Activated T-cell treated with anti-CD3 and anti-CD28 coated beads, Interleukin-2, amount 50 U/mL, for 48 hours (primary cell): ENCODE measurements around the gene VWA5B1.

Experiments used
- DNase-seq, 2 experiments: peaks; one replicate each; pipeline ENCODE4 v3.0.0-alpha.2; 2020

The VWA5B1 gene

DNA sequence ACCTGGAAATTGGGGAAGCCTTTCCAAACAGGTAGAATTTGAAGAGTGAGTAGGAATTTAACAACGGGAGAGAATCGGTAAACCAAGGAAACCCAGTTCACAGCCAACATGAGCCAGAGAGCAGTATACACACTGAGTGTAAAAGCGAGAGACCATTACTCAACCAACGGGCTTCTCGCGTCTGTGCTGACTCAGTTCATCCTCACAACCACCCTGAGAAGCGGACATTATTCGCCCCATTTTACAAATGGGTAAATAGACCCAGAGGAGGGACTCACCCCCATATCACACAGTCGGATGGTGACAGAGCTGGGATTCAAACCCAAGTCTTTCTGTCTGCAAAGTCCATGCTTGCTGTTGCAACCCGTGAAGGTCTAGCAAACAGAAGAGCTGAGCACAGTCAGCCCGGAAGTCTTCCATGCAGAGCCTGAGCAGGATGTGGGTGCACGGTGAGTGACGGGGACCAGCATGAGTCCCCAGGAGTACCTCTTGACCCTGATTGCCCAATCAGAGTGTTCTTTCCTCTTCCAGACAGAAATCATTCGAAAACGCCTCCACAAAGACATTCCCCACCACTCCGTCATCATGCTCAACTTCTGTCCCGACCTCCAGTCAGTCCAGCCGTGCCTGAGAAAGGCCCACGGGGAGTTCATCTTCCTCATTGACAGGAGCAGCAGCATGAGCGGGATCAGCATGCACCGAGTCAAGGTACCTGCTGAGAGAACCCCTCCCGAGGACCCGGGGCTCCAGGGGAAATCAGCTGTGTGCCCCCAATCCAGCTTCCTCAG lies 32.3 kb downstream of the VWA5B1 start:
- DNase-seq = peak; percentile 55 to 64

DNA sequence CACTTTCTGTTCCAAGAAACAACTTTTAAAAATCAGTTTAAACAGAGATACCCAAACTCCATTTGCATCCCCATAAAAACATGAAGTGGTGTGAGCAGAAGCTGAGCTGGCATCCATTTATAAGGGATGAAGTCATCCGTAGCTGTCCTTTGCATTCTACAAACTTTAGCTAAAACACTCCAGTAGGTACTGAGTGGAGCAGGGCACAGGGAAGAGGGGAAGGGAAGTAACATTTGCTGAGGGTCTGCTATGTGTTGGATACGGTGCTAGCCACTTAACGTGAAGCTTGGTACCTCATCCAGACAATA lies 32.9 kb downstream of the VWA5B1 start:
- DNase-seq = no peak

DNA sequence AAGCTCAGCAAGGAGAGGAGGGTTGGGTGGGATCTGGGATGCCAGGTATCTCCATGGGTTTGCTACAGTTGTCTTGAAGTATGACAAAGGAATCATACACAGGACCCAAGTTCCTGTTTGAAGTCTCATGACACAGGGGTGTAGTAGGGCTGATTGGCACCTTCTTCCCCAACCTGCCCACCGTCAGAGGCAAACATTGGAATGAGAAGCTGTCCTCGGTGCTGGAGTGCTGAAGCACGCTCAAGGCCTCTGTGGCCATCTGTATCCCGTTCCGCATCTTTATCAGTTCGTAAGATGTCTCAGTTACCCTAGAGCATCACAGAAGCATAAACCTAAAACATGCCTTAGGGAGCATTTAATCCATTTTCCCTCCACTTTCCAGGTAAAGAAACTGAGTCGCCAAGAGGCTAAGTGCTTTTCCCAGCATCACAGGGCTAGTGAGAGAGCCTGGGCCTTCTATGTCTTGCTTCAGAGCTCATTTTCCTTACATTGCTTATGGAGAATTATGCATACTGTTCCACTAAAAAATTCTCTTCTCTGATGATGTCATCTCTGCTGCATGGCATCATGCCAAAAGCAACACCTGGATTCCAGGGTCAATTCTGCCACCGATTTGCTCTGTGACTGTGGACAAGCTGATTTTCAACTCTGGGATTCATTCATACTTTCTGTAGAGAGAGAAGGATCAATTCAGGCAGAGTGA lies 34.2 kb downstream of the VWA5B1 start:
- no peak for DNase-seq

DNA sequence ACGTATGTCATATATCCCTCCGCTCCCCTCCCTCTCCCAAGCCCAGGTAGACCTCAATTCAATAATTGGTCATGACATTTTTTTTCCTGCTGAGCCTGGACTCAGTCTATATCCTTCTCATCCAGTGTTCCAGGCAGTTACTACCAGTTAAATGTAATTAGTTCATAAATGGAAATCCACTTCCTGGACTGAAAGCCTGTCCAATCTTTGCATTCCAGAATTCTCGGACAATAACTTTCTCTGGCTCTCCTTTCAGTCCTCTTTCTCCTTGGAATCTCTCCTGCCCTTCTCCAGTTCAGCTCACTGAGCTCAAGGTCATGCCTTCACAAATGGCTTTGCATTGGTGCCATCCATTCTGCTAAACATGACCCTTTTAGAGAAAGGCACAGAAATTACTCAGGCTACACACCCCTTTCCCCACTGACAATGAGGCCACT lies 34.8 kb downstream of the VWA5B1 start:
- no peak for DNase-seq

DNA sequence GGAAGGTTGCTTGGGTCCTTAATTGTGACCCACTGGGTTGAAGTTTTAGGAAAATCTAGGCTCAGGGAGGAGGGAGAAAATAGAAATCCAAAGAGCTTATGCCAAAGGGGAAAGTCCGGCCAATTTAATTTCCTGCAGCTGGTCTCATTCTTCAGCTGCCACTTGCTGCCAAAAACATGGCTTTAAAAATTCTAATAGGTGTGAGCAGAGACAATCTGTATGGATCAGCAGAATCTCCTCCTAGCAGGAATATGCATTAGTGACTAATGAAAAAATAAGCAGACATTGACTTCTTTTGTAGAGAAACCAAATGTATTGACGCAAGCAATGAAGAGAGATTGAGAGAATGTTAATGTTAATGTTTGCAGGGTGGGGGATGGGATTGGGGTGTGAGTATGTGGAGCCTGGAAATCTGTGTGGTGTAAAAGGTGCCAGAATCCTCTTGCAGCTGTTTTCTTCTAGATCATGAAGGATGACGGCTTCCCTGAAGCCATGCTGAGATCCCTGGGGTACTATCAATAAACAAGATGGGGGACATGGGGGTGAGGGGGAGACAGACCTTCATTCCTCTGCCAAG lies 35.3 kb downstream of the VWA5B1 start:
- DNase-seq = no peak

DNA sequence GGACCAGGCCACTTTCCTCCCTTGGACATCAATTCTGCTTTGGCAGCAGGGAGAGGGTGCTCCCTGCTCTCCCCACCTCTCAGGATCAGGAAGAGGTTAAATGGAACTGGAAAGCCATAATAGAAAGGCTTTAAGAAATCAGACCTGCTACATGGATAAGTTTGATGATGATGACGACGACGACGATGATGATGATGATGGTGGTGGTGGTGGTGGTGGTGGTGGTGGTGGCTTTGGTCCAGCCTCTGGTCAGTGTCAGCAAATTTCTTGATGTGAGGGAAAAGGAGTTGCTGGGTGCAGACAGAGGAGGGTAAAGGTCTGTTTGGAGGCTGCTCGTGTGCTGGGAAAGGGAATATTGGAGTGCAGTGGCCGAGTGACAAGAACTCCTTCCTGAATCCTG lies 36.8 kb downstream of the VWA5B1 start:
- DNase-seq = no peak

DNA sequence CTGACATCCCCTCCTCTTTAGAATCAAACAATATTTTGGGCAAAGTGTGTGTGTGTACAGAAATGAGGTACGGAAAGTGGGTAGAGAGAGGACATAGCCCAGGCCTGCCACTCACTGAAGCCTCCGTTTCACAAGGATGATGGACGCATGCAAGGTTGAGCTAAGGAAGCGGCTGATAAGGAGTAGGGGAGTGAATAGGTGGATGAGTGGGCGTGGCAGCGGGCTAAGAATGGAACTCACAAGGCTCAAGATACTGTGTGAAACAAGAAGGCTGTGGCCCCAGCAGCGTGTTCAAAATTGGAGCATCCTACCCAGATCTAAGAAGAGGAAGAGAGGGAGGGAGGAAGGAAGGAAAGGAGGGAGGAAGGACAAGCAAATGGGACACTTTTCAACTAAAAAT lies 37.5 kb downstream of the VWA5B1 start:
- no peak for DNase-seq

DNA sequence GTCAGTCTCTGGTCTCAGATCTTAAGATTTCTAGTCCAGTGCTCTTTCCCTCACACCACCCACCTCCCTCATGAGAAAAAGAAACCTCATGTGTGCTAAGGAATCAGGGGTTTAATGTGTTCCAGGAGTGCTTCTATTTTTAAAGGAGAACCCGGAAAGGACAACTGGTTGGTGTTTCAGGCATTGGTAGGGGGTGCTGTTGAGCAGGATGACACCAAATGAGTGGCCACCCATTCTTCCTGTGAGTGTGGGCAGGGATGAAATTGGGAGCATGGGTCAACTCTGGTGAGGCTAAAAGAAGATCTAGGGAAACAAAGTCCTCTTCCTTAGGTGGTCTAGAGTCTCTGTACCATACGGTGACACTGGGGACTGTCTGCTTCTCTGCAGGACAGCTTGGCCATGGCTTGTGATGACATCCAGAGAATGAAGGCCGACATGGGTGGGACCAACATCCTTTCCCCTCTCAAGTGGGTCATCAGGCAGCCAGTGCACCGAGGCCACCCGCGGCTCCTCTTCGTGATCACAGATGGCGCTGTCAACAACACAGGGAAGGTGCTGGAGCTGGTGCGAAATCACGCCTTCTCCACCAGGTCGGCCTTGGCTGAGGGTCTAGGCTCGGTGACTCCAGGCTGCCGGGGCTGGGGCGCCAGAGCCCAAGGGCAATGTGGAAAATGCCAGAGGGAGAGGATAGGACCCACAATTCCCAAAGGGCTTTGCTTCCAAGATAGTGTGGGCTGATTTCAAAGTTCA lies 39.3 kb downstream of the VWA5B1 start:
- no peak for DNase-seq

DNA sequence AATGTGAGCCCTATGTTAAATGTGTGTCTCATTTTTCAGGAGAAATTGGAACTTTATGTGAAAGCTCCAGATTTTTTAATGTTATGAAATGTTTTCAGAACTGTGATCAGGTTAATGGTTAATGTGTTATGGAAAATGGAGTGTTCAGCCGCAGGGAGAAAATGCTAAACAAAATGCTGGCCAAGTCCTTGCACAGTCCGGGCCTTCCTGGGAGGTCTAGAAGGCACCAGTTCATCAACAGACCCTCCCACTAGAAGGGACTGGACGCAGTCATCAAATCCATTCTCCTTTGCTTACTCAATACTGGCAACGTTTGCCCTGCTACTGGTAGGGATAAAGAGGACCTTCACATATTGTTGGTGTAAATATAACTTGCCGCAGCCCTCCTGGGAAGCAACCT lies 43.4 kb downstream of the VWA5B1 start:
- no peak for DNase-seq

DNA sequence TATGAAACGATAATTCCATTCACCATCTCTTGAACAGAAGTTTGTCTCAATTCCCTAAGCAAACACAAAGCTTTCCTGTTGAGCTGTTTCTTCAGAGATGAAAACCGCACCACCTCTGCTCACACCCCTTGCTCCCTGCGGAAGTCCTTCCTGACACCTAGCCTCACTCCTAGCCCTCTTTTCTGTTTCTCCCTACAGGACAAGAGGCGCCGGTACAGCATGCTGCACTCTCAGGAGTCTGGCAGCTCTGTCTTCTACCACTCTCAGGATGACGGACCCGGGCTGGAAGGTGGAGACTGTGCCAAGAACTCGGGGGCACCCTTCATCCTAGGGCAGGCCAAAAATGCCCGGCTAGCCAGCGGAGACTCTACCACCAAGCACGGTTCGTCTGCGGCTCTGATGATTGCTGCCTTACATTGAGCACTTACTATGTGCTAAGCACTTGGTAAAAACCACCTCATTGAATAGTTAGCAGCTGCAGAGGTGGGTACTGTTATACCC lies 45.5 kb downstream of the VWA5B1 start:
- DNase-seq = no peak

DNA sequence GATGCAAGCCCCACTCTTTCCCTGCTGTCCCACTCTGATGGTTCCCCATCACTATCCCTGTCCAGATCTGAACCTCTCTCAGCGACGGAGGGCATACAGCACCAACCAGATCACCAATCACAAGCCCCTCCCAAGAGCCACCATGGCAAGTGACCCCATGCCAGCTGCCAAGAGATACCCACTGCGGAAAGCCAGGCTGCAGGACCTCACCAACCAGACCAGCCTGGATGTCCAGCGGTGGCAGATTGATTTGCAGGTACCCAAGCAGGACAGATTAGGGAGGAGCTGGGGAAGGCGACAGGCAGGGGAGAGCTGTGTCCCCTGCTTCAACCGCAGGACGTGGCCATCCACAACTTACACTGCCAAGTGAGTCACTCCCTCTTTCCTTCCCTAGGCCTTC lies 46.9 kb downstream of the VWA5B1 start:
- DNase-seq = no peak

DNA sequence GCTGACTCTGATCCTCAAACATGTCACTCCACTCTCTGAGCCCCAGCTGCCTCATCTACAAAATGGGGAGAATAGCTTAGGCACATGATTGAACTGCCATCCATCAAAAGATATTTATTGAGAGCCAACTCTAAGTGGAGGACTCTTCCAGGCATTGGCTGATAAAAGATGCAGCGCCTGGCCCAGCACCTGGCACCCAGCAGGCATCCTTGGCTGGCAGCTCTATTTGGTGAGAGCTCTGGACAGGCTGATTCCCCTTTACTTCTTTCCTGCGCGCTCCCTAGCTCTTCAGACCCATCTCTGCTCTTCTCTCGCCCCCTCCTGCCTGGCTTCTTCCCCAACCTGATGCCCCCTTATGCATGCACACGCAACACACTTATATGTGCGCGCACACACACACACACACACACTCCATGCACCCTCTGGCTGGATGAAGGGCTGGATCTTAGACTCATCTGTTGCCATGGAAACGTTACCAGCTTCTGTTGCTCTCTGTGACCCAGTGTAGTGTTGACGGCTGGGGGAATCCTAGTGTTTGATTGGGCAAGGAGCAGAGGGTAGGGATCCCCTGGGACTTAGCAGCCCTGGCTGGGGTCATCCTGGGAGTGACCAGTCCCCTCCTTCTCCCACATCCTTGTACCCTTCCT lies 49.3 kb downstream of the VWA5B1 start:
- DNase-seq = no peak

DNA sequence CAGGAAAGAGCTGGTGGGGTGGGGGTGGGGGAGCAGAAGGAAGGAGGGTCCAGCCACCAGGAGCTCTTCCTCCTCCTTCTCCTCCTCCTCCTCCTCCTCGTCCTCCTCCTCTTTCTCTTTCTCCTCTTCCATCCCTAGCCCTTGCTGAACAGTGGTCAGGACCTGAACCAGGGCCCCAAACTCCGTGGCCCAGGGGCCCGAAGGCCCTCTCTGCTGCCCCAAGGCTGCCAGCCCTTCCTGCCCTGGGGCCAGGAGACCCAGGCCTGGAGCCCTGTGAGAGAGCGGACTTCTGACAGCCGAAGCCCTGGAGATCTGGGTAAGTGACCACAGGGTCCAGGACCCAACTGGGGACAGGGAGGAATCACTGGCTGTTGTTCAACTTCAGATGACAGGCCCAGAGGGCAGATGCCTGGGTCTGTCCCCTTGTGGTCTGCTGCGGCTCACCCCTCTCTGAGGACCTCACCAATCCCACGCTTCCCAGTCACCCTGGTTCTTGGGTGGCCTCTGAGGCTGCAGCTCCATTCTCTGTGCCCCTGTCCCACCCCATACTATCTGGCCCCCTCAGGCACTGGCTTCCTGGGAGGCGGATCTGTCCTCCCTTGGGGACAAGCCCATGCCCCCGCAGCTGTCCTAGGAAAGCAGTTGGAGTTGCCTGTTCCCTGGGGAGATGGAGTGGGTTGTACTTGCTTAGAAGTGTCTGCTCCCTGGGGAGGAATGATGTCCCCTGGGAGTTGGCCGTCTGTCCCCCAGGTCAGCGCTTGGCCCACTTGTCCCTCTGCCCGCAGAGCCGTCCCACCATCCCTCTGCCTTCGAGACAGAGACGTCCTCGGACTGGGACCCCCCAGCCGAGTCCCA lies 51.8 kb downstream of the VWA5B1 start:
- no peak for DNase-seq

DNA sequence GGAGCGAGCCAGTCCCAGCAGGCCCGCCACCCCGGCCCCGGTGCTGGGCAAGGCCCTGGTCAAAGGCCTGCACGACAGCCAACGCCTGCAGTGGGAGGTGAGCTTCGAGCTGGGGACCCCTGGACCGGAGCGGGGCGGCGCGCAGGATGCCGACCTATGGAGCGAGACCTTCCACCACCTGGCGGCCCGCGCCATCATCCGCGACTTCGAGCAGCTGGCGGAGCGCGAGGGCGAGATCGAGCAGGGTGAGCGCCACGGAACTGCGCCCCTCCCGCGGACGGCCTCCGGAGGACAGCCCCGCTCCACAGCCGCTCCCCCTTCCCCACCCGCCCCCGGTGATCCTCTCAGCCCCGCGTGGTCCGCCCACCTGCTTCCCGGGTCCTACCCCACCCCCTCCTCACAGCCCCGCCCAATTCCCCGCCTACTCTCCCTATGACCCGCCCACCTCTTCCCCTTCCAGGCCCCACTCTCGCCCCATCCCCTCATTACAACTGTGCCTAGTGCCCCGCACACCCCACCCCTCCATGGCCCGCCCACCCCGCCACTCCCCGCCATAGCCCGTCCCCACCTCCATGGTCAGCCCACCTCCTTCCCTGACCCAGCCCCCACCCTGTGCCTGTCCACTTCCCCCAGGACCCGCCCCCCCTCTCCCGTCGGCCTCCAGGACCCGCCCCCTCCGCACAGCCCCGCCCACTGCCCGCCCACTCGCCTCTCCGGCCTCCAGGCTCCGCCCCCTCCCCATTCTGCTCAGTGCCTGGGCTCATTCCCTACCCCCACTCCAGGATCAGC lies 52.7 kb downstream of the VWA5B1 start:
- DNase-seq = peak in 1 of 2 experiments; percentile 42

DNA sequence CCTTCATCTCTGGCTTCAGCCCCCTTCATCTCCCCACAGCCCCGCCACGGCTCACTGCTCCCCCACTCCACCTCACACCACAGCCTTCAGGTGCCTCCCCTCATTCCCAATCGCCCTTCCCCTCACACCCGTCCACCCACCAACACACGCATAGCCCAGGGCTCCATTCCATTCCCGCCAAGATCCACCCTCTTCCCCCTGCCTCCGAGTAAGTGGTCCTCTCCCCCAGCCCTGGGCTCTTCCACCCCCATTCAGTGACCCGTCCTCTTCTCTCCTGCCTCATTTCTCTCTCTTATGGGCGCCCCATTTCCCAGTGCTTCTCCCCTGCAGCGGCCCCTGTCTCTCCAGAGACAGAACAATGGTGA lies 53.2 kb downstream of the VWA5B1 start:
- no peak for DNase-seq

DNA sequence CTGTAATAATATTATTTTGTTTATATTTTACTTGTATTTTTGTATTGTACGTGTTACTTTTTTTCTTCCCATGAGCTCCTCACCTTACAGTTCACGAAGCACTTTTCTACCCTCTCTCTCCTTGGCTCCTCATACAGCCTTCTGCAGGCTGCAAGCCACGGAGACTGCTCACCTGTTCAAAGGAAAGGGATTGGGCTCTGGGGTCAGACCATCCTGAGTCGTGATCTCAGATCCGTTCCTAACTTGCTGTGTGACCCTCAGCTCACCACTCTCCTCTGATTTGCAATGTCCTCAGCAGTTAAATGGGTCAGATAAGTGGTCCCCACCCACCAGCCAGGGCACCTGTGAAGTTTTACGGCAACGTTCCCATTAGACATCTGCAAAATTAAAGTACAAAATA lies 54.1 kb downstream of the VWA5B1 start:
- DNase-seq = no peak

DNA sequence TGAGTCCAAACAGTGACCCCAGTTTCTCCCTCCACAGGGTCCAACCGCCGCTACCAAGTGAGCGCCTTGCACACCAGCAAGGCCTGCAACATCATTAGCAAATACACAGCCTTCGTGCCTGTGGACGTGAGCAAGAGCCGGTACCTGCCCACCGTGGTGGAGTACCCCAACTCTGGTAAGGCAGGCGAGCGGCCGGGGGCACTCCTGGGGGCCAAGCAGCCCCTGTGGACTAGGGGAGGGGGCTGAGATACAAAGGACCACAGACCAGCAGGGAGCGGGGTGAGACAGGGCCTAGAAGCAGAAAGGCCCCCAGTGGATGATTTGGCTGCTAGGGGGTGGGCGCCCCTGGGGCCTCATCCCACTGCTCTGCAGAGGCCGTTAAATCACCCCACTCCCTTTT lies 54.7 kb downstream of the VWA5B1 start:
- DNase-seq = no peak

DNA sequence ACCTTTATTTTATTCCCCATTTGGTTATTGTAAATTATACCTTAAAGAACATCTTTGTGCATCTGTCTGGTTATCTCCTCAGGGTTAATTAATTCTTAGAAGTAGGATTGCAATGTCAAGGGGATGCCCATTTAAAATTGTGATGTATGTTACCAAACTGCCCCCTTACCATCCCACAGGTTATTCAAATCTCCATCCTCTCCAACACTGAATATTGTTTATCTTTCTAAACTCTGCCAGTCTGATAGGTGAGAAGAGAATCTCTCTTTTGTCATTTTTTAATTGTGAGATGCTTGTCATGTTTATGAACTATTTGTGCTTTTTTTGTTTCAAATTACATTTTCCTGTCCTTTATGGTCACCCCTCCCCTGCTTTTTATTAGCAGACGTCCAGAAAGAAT lies 55.8 kb downstream of the VWA5B1 start:
- DNase-seq = no peak

DNA sequence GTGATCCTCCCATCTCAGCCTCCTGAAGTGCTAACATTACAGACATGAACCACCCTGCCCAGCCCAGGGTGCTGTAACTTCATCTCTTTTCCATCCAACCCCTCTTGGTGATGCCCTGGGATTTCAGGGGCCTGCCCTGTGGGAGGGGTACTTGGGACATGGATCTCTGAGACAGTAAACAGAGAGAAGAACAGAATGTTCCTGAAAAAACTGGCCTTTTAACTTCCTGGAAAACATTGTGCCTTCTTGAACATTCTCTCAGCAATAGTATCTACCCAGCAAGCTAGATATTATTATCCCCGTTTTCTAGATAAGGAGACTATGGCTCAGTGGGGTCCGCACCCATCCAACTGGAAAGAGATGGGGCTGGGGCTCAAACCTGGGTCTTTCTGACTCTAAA lies 57.0 kb downstream of the VWA5B1 start:
- no peak for DNase-seq

DNA sequence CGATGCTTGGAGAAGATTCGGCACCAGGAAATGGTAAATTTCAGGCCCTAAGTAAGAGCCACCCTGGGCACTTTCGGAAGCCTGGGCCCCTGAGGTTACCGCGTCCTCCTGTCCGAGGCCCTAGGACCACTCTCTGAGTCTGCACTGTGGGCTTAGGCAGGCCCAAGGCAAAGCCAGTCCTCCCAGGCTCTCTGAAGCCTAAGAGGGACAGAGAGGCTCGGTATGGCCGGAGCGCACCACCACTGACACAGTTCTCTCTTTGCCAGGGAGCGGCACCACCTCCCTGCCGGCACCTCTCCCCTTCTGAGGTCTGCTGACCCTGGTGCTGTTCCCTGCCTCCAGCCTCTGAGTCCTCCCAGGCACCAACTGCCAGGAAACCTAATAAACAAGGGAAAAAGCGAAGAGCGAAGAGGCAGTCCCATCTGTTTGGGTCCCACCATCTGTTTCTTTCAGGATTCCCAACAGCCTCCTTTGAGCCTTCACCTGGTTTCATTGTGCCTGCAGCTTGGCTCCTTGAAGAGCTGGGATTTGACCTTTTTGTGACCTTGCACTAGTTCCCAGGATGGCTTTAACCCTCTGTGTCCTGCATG lies 57.7 kb downstream of the VWA5B1 start:
- DNase-seq = no peak

DNA sequence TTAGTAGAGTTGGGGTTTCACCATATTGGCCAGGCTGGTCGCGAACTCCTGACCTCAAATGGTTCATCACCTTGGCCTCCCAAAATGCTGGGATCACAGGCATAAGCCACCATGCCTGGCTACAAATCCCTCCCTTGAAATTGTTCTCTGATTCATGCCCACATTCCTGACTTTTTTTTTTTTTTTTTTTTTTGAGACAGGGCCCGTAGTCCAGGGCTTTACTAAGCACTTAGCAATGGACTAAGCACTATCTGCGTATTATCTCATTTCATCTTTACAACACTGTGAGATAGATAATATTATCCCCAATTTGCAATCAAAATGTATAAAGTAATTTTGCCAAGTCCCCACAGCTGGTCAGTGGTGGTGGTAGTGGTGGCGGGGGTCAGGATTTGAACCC lies 58.9 kb downstream of the VWA5B1 start:
- DNase-seq = no peak
